Peyer's patch (tissue), 4 donors: ENCODE results near the gene TPM4. TPM values are rescaled to one million over a fixed set of nuclear protein-coding genes. Genes with fewer than 3 reads are reported as not detected.

ENCODE experiments used
- total RNA-seq, 4 donors: library from RNA; depleted of rRNA; stranded (reverse); fragments of >200 nt; gene quantifications; one replicate each; pipeline ENCODE4 v1.1.0, GENCODE V29; 2016

The TPM4 gene
- total RNA-seq, 4 donors from 2014 or later, result 125 to 423 (median 139) TPM

Other genes starting within 250 kb of the TPM4 start
- gene CYP4F2, start 178.4 kb upstream of the TPM4 start, total RNA-seq, result 100 to 1,000 TPM in 3 of 4 donors, 10 to 100 TPM in 1; 19.8 to 915 (median 698) TPM
- 10 to 100 TPM in 3 of 4 donors, not detected in 1; 42.0 to 65.3 (median 49.5) TPM for gene CYP4F11, start 142.0 kb upstream of the TPM4 start, total RNA-seq
- not detected for gene OR10H4, start 127.5 kb upstream of the TPM4 start, total RNA-seq
- gene RAB8A, start 35.4 kb downstream of the TPM4 start, total RNA-seq, result 100 to 1,000 TPM in 2 of 4 donors, 10 to 100 TPM in 2; 53.6 to 138 (median 113) TPM
- 100 to 1,000 TPM in 1 of 4 donors, 10 to 100 TPM in 3; 28.0 to 111 (median 58.8) TPM for gene HSH2D, start 67.2 kb downstream of the TPM4 start, total RNA-seq
- gene CIB3, start 97.0 kb downstream of the TPM4 start, total RNA-seq, result not detected
- 100 to 1,000 TPM in 2 of 4 donors, 10 to 100 TPM in 2; 88.0 to 116 (median 102) TPM for gene FAM32A, start 108.9 kb downstream of the TPM4 start, total RNA-seq
- gene AP1M1, start 121.4 kb downstream of the TPM4 start, total RNA-seq, result 10 to 100 TPM; 52.7 to 83.9 (median 62.8) TPM
- gene KLF2, start 248.3 kb downstream of the TPM4 start, total RNA-seq, result 100 to 1,000 TPM in 1 of 4 donors, 10 to 100 TPM in 3; 12.1 to 129 (median 37.2) TPM